H9 (cell line): Measurements from ENCODE around the gene DOK5. TPM values are rescaled to one million over a fixed set of nuclear protein-coding genes. Genes with fewer than 3 reads are reported as not detected.

Experiments
- DNase-seq: peaks from one replicate; pipeline ENCODE4 v3.0.0-alpha.2; 2017
- H2AFZ ChIP-seq: one replicate; pipeline ENCODE4 v1.6.1; 2013; ENCODE audit warnings: mild to moderate bottlenecking, low read length, control low read depth, moderate library complexity
- H2AK5ac ChIP-seq: 2 replicates; pipeline ENCODE4 v1.6.1; 2013; ENCODE audit warnings: low read length, control low read depth, mixed read lengths; ENCODE audit not compliant: insufficient read length
- H2BK120ac ChIP-seq: one replicate; pipeline ENCODE4 v1.6.1; 2013; ENCODE audit warnings: low read depth, mild to moderate bottlenecking, low read length, control low read depth, inconsistent platforms; ENCODE audit not compliant: poor library complexity, severe bottlenecking
- H2BK12ac ChIP-seq: 2 replicates; pipeline ENCODE4 v1.6.1; 2013; ENCODE audit warnings: low read length, control low read depth, mixed read lengths, low read depth; ENCODE audit not compliant: insufficient read length
- H2BK15ac ChIP-seq: 2 replicates; pipeline ENCODE4 v1.6.1; 2013; ENCODE audit warnings: low read depth, low read length, control low read depth
- H2BK20ac ChIP-seq: one replicate; pipeline ENCODE4 v1.6.1; 2013; ENCODE audit warnings: low read depth, mild to moderate bottlenecking, low read length, control low read depth, inconsistent platforms; ENCODE audit not compliant: poor library complexity, severe bottlenecking
- H2BK5ac ChIP-seq: 2 replicates; pipeline ENCODE4 v1.6.1; 2013; ENCODE audit warnings: low read length, control low read depth, mixed read lengths; ENCODE audit not compliant: insufficient read length
- H3K14ac ChIP-seq: 2 replicates; pipeline ENCODE4 v1.6.1; 2013; ENCODE audit warnings: low read length, control low read depth; ENCODE audit not compliant: insufficient read depth
- H3K18ac ChIP-seq: 2 replicates; pipeline ENCODE4 v1.6.1; 2013; ENCODE audit warnings: low read depth, mild to moderate bottlenecking, mixed read lengths, low read length, control low read depth; ENCODE audit not compliant: insufficient read length
- H3K23ac ChIP-seq: 2 replicates; pipeline ENCODE4 v1.6.1; 2013; ENCODE audit warnings: low read length, control low read depth, mixed read lengths, low read depth; ENCODE audit not compliant: insufficient read length
- H3K23me2 ChIP-seq: 2 replicates; pipeline ENCODE4 v1.6.1; 2013; ENCODE audit warnings: low read depth, mild to moderate bottlenecking, mixed read lengths, low read length, control low read depth; ENCODE audit not compliant: insufficient read length, poor library complexity, severe bottlenecking
- H3K27ac ChIP-seq: 2 replicates; pipeline ENCODE4 v1.5.1; 2013; ENCODE audit warnings: low read length, control low read depth, mixed read lengths, low read depth; ENCODE audit not compliant: insufficient read length
- H3K27me3 ChIP-seq: 2 replicates; pipeline ENCODE4 v1.6.1; 2013; ENCODE audit warnings: low read length, control low read depth, inconsistent platforms; ENCODE audit not compliant: insufficient read depth
- H3K4ac ChIP-seq: 2 replicates; pipeline ENCODE4 v1.6.1; 2013; ENCODE audit warnings: low read depth, mild to moderate bottlenecking, control low read depth, inconsistent platforms, low read length, moderate library complexity
- H3K4me1 ChIP-seq: 2 replicates; pipeline ENCODE4 v1.6.1; 2013; ENCODE audit warnings: low read length, control low read depth, inconsistent platforms; ENCODE audit not compliant: insufficient read depth
- H3K4me2 ChIP-seq: 2 replicates; pipeline ENCODE4 v1.6.1; 2013; ENCODE audit warnings: low read length, control low read depth, mixed read lengths; ENCODE audit not compliant: insufficient read length, insufficient read depth
- H3K56ac ChIP-seq: 2 replicates; pipeline ENCODE4 v1.6.1; 2013; ENCODE audit warnings: low read depth, mild to moderate bottlenecking, mixed read lengths, low read length, control low read depth; ENCODE audit not compliant: insufficient read length
- H3K79me1 ChIP-seq: 2 replicates; pipeline ENCODE4 v1.6.1; 2013; ENCODE audit warnings: low read depth, mild to moderate bottlenecking, moderate library complexity, low read length, control low read depth, inconsistent platforms; ENCODE audit not compliant: insufficient read depth, poor library complexity, severe bottlenecking
- H3K79me2 ChIP-seq: 2 replicates; pipeline ENCODE4 v1.6.1; 2013; ENCODE audit warnings: low read length, control low read depth, inconsistent platforms; ENCODE audit not compliant: insufficient read depth
- H3K9ac ChIP-seq: 2 replicates; pipeline ENCODE4 v1.6.1; 2013; ENCODE audit warnings: low read length, control low read depth, mixed read lengths; ENCODE audit not compliant: insufficient read length; ENCODE audit errors: extremely low read depth
- H3K9me3 ChIP-seq: one replicate; pipeline ENCODE4 v1.6.1; 2013; ENCODE audit warnings: low read depth, low read length, inconsistent platforms; ENCODE audit not compliant: control insufficient read depth
- H3T11ph ChIP-seq: one replicate; pipeline ENCODE4 v1.6.1; 2013; ENCODE audit warnings: mild to moderate bottlenecking, low read length, control low read depth, inconsistent platforms
- H4K20me1 ChIP-seq: one replicate; pipeline ENCODE4 v1.6.1; 2013; ENCODE audit not compliant: control insufficient read depth, insufficient read length, insufficient read depth
- H4K5ac ChIP-seq: 2 replicates; pipeline ENCODE4 v1.6.1; 2013; ENCODE audit warnings: low read depth, mild to moderate bottlenecking, mixed read lengths, low read length, control low read depth; ENCODE audit not compliant: insufficient read length
- H4K8ac ChIP-seq: replicated peaks from 2 replicates; pipeline ENCODE4 v1.6.1; 2013; ENCODE audit warnings: low read length, control low read depth, mixed read lengths, low read depth; ENCODE audit not compliant: insufficient read length
- H4K91ac ChIP-seq: 2 replicates; pipeline ENCODE4 v1.6.1; 2013; ENCODE audit warnings: low read depth, mild to moderate bottlenecking, moderate library complexity, mixed read lengths, low read length, control low read depth; ENCODE audit not compliant: insufficient read length
- H3K27ac Mint-ChIP-seq, 3 experiments: 2 replicates in 2 of 3; 3 replicates in 1 of 3; pipeline ENCODE4 v1.8.0; 2020 to 2021; ENCODE audit warnings: mixed read lengths in 3 of 3, mild to moderate bottlenecking in 1 of 3, moderate library complexity in 1 of 3
- H3K27me3 Mint-ChIP-seq: 2 replicates; pipeline ENCODE4 v1.8.0; 2021; ENCODE audit warnings: low read depth, mild to moderate bottlenecking, moderate library complexity, mixed read lengths
- H3K36me3 Mint-ChIP-seq, 3 experiments: 2 replicates in 2 of 3; 3 replicates in 1 of 3; pipeline ENCODE4 v1.8.0; 2020 to 2021; ENCODE audit warnings: low read depth in 3 of 3, mixed read lengths in 3 of 3; ENCODE audit not compliant: insufficient read depth in 1 of 3
- H3K4me1 Mint-ChIP-seq, 2 experiments: 2 replicates each; pipeline ENCODE4 v1.8.0; 2020; ENCODE audit warnings: mixed read lengths in 2 of 2
- H3K4me3 Mint-ChIP-seq, 2 experiments: 2 replicates in 1 of 2; 3 replicates in 1 of 2; pipeline ENCODE4 v1.8.0; 2020 to 2021; ENCODE audit warnings: mild to moderate bottlenecking in 2 of 2, mixed read lengths in 2 of 2, moderate library complexity in 1 of 2
- H3K9me3 Mint-ChIP-seq, 2 experiments: 2 replicates in 1 of 2; 3 replicates in 1 of 2; pipeline ENCODE4 v1.8.0; 2020; ENCODE audit warnings: mild to moderate bottlenecking in 2 of 2, mixed read lengths in 2 of 2, moderate library complexity in 1 of 2
- CTCF ChIP-seq: fragments of 200-600 bp; sonication (generic); conservative IDR thresholded peaks from 3 replicates; pipeline ENCODE4 v1.8.0; 2021; ENCODE audit warnings: antibody characterized with exemption, mild to moderate bottlenecking
- WGBS: extraction: QIAGEN DNeasy Blood & Tissue Kit; methylation state at CpG from one replicate; pipeline ENCODE4 v1.1.7; 2013; ENCODE audit warnings: missing lambda C conversion rate, low lambda C conversion rate, mixed read lengths; ENCODE audit not compliant: insufficient read length; ENCODE audit errors: extremely low coverage; 5-methylcytosine and 5-hydroxymethylcytosine counted together
- total RNA-seq: library from RNA; stranded (reverse); gene quantifications from 2 replicates; pipeline ENCODE4 v1.2.1, GENCODE V29; 2021

The DOK5 gene
- total RNA-seq, 1 experiment from 2014 or later, result 4.5 TPM

DNA sequence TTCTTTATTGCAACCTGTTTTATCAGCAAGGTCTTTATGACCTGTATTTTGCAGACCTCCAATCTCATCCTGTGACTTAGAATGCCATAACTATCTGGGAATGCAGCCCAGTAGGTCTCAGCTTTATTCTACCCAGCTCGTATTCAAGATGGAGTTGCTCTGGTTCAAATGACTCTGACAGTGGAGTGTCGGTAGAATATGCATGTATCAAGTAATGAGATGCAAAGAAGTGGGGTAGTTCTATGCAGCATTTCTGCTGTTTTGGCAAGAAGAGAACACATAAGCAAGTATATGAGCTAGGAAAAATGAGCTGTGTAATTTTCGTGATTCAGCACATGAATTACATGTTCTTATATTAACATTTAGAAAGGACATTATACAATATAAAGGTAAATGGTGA, 185.9 kb downstream of the DOK5 start:
- peaks cover 54% of the 10 kb centered on the region for H3K27me3 Mint-ChIP-seq
- Histone ChIP-seq H3K23me2 (no peaks in the 10 kb centered on the region), H3K9me3 (no peaks in the 10 kb centered on the region), H2BK15ac (no peak overlapping the region), H4K91ac (no peak overlapping the region), H2BK12ac (no peak overlapping the region), H3T11ph (no peak overlapping the region), H2BK5ac (no peak overlapping the region), H3K4me2 (no peak overlapping the region), H2AFZ (no peak overlapping the region), H3K18ac (no peak overlapping the region), H3K4ac (no peak overlapping the region), H2BK120ac (no peak overlapping the region), H3K27ac (no peak overlapping the region), H3K79me1 (no peaks in the 10 kb centered on the region), H2AK5ac (no peak overlapping the region), H4K5ac (no peak overlapping the region), H3K4me1 (no peaks in the 10 kb centered on the region; the same call in 1 of the 2 replicates), H2BK20ac (no peak overlapping the region), H3K9ac (no peak overlapping the region), H3K56ac (no peak overlapping the region), H3K23ac (no peak overlapping the region), H4K8ac (no peak overlapping the region), H3K14ac (no peak overlapping the region), H3K27me3 (no peaks in the 10 kb centered on the region; the same call in 1 of the 2 replicates), H3K79me2 (no peaks in the 10 kb centered on the region), H4K20me1 (no peaks in the 10 kb centered on the region)
- TF ChIP-seq CTCF, result no peak
- H3K9me3 Mint-ChIP-seq, result no peaks in the 10 kb centered on the region; a peak in 2 of 5 replicates
- no CpG with 5 or more reads among the region's 3 CpGs for WGBS
- peaks cover 31 to 32% of the 10 kb centered on the region in 2 experiments for H3K4me1 Mint-ChIP-seq
- no peaks in the 10 kb centered on the region; a peak in 1 of 7 replicates for H3K36me3 Mint-ChIP-seq
- DNase-seq, result no peak
- H3K4me3 Mint-ChIP-seq, result no peak overlapping the region
- H3K27ac Mint-ChIP-seq, result no peak overlapping the region
